Adrenal gland (tissue), 5 donors: ENCODE results near the gene SERPING1.

Experiments used
- POLR2A ChIP-seq, 2 donors: fragments of 450-650 bp; IDR thresholded peaks; one replicate each; pipeline ENCODE4 v1.6.1; 2017; ENCODE audit warnings: antibody characterized with exemption in 2 of 2, mild to moderate bottlenecking in 2 of 2, moderate library complexity in 1 of 2
- TF ChIP-seq, protein P1 (sequence below), 6 experiments: fragments of 450-650 bp in 4 of 6; fragments of 200-600 bp in 2 of 6; sonication (generic) in 1 of 6; IDR thresholded peaks; 1 replicate in 5 of 6; 2 replicates in 1 of 6; pipeline versions ENCODE4 v1.5.1 to v1.8.0; 2016 to 2021; ENCODE audit warnings: antibody characterized with exemption in 6 of 6, mild to moderate bottlenecking in 2 of 6, moderate library complexity in 1 of 6
- donor health status: DM: no; HTN: no; CAD: no.

DNA sequence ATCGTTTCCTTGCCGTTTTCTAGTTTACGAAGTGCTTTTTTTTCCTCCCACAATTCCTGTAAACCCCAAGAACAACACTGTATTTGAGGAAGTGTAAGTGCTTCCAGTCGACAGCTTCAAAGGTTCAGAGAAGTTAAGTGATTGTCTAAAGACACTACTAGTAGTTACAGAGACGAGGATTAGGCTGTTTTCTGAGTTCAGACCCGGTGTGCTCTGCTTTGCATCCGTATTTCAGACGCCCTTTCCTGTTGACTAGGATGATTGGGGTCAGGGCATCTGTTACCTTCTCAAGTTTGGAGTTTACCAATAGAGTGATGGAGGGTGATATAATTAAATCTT is 60.5 kb downstream of the SERPING1 start:
- no peak for TF ChIP-seq POLR2A (IDR thresholded peaks at IDR 0.05)
- TF ChIP-seq, protein P1, sequence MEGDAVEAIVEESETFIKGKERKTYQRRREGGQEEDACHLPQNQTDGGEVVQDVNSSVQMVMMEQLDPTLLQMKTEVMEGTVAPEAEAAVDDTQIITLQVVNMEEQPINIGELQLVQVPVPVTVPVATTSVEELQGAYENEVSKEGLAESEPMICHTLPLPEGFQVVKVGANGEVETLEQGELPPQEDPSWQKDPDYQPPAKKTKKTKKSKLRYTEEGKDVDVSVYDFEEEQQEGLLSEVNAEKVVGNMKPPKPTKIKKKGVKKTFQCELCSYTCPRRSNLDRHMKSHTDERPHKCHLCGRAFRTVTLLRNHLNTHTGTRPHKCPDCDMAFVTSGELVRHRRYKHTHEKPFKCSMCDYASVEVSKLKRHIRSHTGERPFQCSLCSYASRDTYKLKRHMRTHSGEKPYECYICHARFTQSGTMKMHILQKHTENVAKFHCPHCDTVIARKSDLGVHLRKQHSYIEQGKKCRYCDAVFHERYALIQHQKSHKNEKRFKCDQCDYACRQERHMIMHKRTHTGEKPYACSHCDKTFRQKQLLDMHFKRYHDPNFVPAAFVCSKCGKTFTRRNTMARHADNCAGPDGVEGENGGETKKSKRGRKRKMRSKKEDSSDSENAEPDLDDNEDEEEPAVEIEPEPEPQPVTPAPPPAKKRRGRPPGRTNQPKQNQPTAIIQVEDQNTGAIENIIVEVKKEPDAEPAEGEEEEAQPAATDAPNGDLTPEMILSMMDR (IDR thresholded peaks at IDR 0.05): no peak
